Peyer's patch (tissue), 4 donors: ENCODE data around the gene OSBPL5. TPM values are rescaled to one million over a fixed set of nuclear protein-coding genes. Genes with fewer than 3 reads are reported as not detected.
A peak's percentile ranks its signal among the peaks of the same experiment; 100 is the strongest.

ENCODE experiments used
- DNase-seq, 3 donors: peaks; one replicate each; pipeline ENCODE4 v3.0.0-alpha.2; 2017 to 2019
- H3K27ac ChIP-seq, 4 donors: fragments of 200-600 bp; sonication (generic); one replicate each; pipeline ENCODE4 v1.5.1; 2016 to 2019
- H3K27me3 ChIP-seq, 2 donors: fragments of 200-600 bp; sonication (generic); one replicate each; pipeline ENCODE4 v1.5.1; 2019
- H3K36me3 ChIP-seq, 3 donors: fragments of 200-600 bp; sonication (generic); one replicate each; pipeline ENCODE4 v1.5.1; 2016 to 2019
- H3K4me1 ChIP-seq, 4 donors: fragments of 200-600 bp; sonication (generic); one replicate each; pipeline ENCODE4 v1.5.1; 2016 to 2019
- H3K4me3 ChIP-seq, 4 donors: fragments of 200-600 bp; sonication (generic); 1 replicate in 3 of 4; 2 replicates in 1 of 4; pipeline ENCODE4 v1.5.1; 2016 to 2019; ENCODE audit warnings: mild to moderate bottlenecking in 1 of 4
- H3K9me3 ChIP-seq, 4 donors: fragments of 200-600 bp; sonication (generic); one replicate each; pipeline ENCODE4 v1.5.1; 2016 to 2019; ENCODE audit warnings: mild to moderate bottlenecking in 1 of 4
- CTCF ChIP-seq, 6 experiments: fragments of 450-650 bp in 4 of 6; fragments of 200-600 bp in 2 of 6; sonication (generic) in 1 of 6; IDR thresholded peaks; one replicate each; pipeline ENCODE4 v1.5.1; 2017 to 2019; ENCODE audit warnings: antibody characterized with exemption in 6 of 6, mild to moderate bottlenecking in 3 of 6, moderate library complexity in 1 of 6
- POLR2A ChIP-seq, 2 donors: fragments of 450-650 bp; IDR thresholded peaks; one replicate each; pipeline ENCODE4 v1.5.1; 2017; ENCODE audit warnings: antibody characterized with exemption in 2 of 2, mild to moderate bottlenecking in 2 of 2, moderate library complexity in 2 of 2
- total RNA-seq, 4 donors: library from RNA; depleted of rRNA; stranded (reverse); fragments of >200 nt; gene quantifications; one replicate each; pipeline ENCODE4 v1.1.0, GENCODE V29; 2016

The OSBPL5 gene
- total RNA-seq, 4 donors from 2014 or later, result 39.8 to 110 (median 73.2) TPM

- no peak for TF ChIP-seq CTCF (IDR thresholded peaks at IDR 0.05)
- no peak for TF ChIP-seq POLR2A (IDR thresholded peaks at IDR 0.05)
- Histone ChIP-seq H3K4me1 (no peaks in the 10 kb centered on the region), H3K4me3 (no peak overlapping the region), H3K27me3 (no peaks in the 10 kb centered on the region), H3K27ac (no peak overlapping the region), H3K9me3 (no peaks in the 10 kb centered on the region), H3K36me3 (no peaks in the 10 kb centered on the region)
- peak in 1 of 3 donors; percentile 18 for DNase-seq
These were observed 17.3 kb upstream of the OSBPL5 start for GRCh38 chr11:3182462-3182852.

- TF ChIP-seq POLR2A (IDR thresholded peaks at IDR 0.05) (no peak), CTCF (IDR thresholded peaks at IDR 0.05) (no peak)
- Histone ChIP-seq H3K36me3 (no peaks in the 10 kb centered on the region), H3K4me3 (no peak overlapping the region), H3K27ac (no peak overlapping the region), H3K4me1 (no peaks in the 10 kb centered on the region), H3K9me3 (no peaks in the 10 kb centered on the region), H3K27me3 (no peaks in the 10 kb centered on the region)
- DNase-seq, result peak in 1 of 3 donors; percentile 26
These were observed 16.8 kb upstream of the OSBPL5 start for GRCh38 chr11:3181725-3182461.

- no peak for TF ChIP-seq POLR2A (IDR thresholded peaks at IDR 0.05)
- no peak for TF ChIP-seq CTCF (IDR thresholded peaks at IDR 0.05)
- no peak overlapping the region for H3K27ac ChIP-seq
- no peak for DNase-seq
- H3K36me3 ChIP-seq, result no peaks in the 10 kb centered on the region
- H3K4me3 ChIP-seq, result no peak overlapping the region
- H3K9me3 ChIP-seq, result peaks cover 0 to 5% (median 0%) of the 10 kb centered on the region in 4 donors
- no peaks in the 10 kb centered on the region for H3K4me1 ChIP-seq
- H3K27me3 ChIP-seq, result no peaks in the 10 kb centered on the region
These were observed 15.8 kb upstream of the OSBPL5 start for GRCh38 chr11:3180869-3181268.

GRCh38 chr11:3178349-3178748 lies 13.2 kb upstream of the OSBPL5 start:
- no peak overlapping the region for H3K4me3 ChIP-seq
- DNase-seq, result no peak
- no peaks in the 10 kb centered on the region for H3K36me3 ChIP-seq
- peaks cover 0 to 5% (median 0%) of the 10 kb centered on the region in 4 donors for H3K9me3 ChIP-seq
- H3K27ac ChIP-seq, result no peak overlapping the region
- TF ChIP-seq CTCF (IDR thresholded peaks at IDR 0.05), result no peak
- TF ChIP-seq POLR2A (IDR thresholded peaks at IDR 0.05), result no peak
- H3K27me3 ChIP-seq, result no peaks in the 10 kb centered on the region
- no peaks in the 10 kb centered on the region for H3K4me1 ChIP-seq

DNA sequence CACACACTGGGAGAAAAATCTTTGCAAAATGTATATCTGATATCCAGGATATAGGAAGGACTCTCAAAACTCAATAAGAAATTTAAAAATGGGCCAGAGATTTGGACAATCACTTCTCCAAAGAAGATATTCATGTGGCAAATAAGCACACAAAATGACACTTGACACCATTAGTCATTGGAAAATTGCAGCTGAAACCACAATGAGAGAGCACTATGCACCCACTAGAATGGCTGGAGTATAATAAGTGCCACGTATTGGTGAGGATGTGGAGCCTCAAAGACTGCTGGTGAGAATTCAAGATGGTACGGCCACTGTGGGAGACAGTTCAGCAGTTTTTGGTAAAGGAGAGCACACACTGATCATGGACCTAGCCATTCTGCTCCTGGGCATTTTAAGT lies 12.8 kb upstream of the OSBPL5 start:
- Histone ChIP-seq H3K27ac (no peak overlapping the region), H3K9me3 (peaks cover 0 to 5% (median 0%) of the 10 kb centered on the region in 4 donors), H3K36me3 (no peaks in the 10 kb centered on the region), H3K4me3 (no peak overlapping the region), H3K27me3 (no peaks in the 10 kb centered on the region), H3K4me1 (no peaks in the 10 kb centered on the region)
- no peak for TF ChIP-seq CTCF (IDR thresholded peaks at IDR 0.05)
- TF ChIP-seq POLR2A (IDR thresholded peaks at IDR 0.05), result no peak
- no peak for DNase-seq
